ENCODE measurements around the gene ELFN1.

ELFN1 gene

GRCh38 chr7:1744296-1745017, 74.4 kb downstream of the ELFN1 start:
- no peak for DNase-seq

- DNase-seq = no peak
These were observed 75.0 kb downstream of the ELFN1 start for GRCh38 chr7:1745018-1745532.

- no peak for DNase-seq
These were observed 75.8 kb downstream of the ELFN1 start for GRCh38 chr7:1745576-1746490.

- no peak for DNase-seq
These were observed 76.5 kb downstream of the ELFN1 start for GRCh38 chr7:1746491-1746975.

GRCh38 chr7:1747004-1747801, 77.1 kb downstream of the ELFN1 start:
- DNase-seq = no peak

- no peak for DNase-seq
These were observed 78.2 kb downstream of the ELFN1 start for GRCh38 chr7:1748076-1748838.

GRCh38 chr7:1748839-1749173, 78.7 kb downstream of the ELFN1 start:
- no peak for DNase-seq

GRCh38 chr7:1749351-1749863, 79.3 kb downstream of the ELFN1 start:
- no peak for DNase-seq

- no peak for DNase-seq
These were observed 79.9 kb downstream of the ELFN1 start for GRCh38 chr7:1749864-1750466.

- no peak for DNase-seq
These were observed 80.5 kb downstream of the ELFN1 start for GRCh38 chr7:1750541-1751021.

- no peak for DNase-seq
These were observed 82.0 kb downstream of the ELFN1 start for GRCh38 chr7:1752111-1752510.

- peak in 1 of 2 donors; percentile 5 for DNase-seq
These were observed 82.9 kb downstream of the ELFN1 start for GRCh38 chr7:1752771-1753563.

GRCh38 chr7:1753564-1753867, 83.4 kb downstream of the ELFN1 start:
- DNase-seq = no peak

- DNase-seq = no peak
These were observed 84.3 kb downstream of the ELFN1 start for GRCh38 chr7:1754345-1754908.

GRCh38 chr7:1755783-1756625, 85.9 kb downstream of the ELFN1 start:
- DNase-seq = no peak

GRCh38 chr7:1757601-1758000, 87.5 kb downstream of the ELFN1 start:
- no peak for DNase-seq

- peak in 1 of 2 donors; percentile 14 for DNase-seq
These were observed 88.2 kb downstream of the ELFN1 start for GRCh38 chr7:1758028-1758858.

GRCh38 chr7:1758859-1759521, 88.9 kb downstream of the ELFN1 start:
- no peak for DNase-seq
